ENCODE measurements around the gene APBB1.
A peak's percentile ranks its signal among the peaks of the same experiment; 100 is the strongest.

APBB1 gene

GRCh38 chr11:6391537-6392134 lies 27.3 kb downstream of the APBB1 start:
- DNase-seq: no peak

- no peak for DNase-seq
These were observed 28.0 kb downstream of the APBB1 start for GRCh38 chr11:6390718-6391469.

GRCh38 chr11:6389905-6390717 lies 28.8 kb downstream of the APBB1 start, which contains the start of gene SMPD1:
Gene SMPD1, plus strand, starts transcription at chr11:6390474. Its CDS starts 125 bp downstream, at chr11:6390599.
- DNase-seq: peak; percentile 67 to 97 (median 92)

- no peak for DNase-seq
These were observed 30.1 kb downstream of the APBB1 start for GRCh38 chr11:6388748-6389147.

GRCh38 chr11:6387811-6388599 lies 30.9 kb downstream of the APBB1 start:
- DNase-seq: no peak

- DNase-seq: no peak
These were observed 33.7 kb downstream of the APBB1 start for GRCh38 chr11:6385046-6385777.

- DNase-seq: no peak
These were observed 40.3 kb downstream of the APBB1 start for GRCh38 chr11:6378640-6378989.

- DNase-seq: no peak
These were observed 40.8 kb downstream of the APBB1 start for GRCh38 chr11:6377902-6378639.

GRCh38 chr11:6371825-6372224 lies 47.1 kb downstream of the APBB1 start:
- no peak for DNase-seq

- DNase-seq: no peak
These were observed 53.2 kb downstream of the APBB1 start for GRCh38 chr11:6365659-6366058.

- peak in 50 of 56 donors; percentile 5 to 86 (median 47) for DNase-seq
These were observed 55.8 kb downstream of the APBB1 start for GRCh38 chr11:6362873-6363678.

- no peak for DNase-seq
These were observed 56.6 kb downstream of the APBB1 start for GRCh38 chr11:6362185-6362872.

GRCh38 chr11:6360183-6360582 lies 58.7 kb downstream of the APBB1 start:
- DNase-seq: no peak

GRCh38 chr11:6357222-6357621 lies 61.7 kb downstream of the APBB1 start:
- peak in 18 of 56 donors; percentile 9 to 59 (median 20) for DNase-seq

GRCh38 chr11:6356503-6357055 lies 62.3 kb downstream of the APBB1 start:
- DNase-seq: no peak

GRCh38 chr11:6354651-6355485 lies 64.0 kb downstream of the APBB1 start:
- DNase-seq: no peak

GRCh38 chr11:6353367-6353987 lies 65.4 kb downstream of the APBB1 start:
- peak in 22 of 56 donors; percentile 1 to 54 (median 10) for DNase-seq
